Neural progenitor cell (in vitro differentiated cells): Measurements from ENCODE around the gene CRYBB1. TPM values are rescaled to one million over a fixed set of nuclear protein-coding genes. Genes with fewer than 3 reads are reported as not detected.
A peak's percentile ranks its signal among the peaks of the same experiment; 100 is the strongest.

Experiments
- DNase-seq: peaks from one replicate; pipeline ENCODE4 v3.0.0-alpha.2; 2016; ENCODE audit warnings: low spot score
- H2AFZ ChIP-seq: fragments of 200-600 bp; sonication (generic); replicated peaks from 2 replicates; pipeline ENCODE4 v1.6.1; 2016; ENCODE audit warnings: antibody characterized with exemption
- H3F3A ChIP-seq: fragments of 200-600 bp; sonication (generic); 2 replicates; pipeline ENCODE4 v1.6.1; 2016; ENCODE audit warnings: antibody characterized with exemption, low read depth
- H3K27ac ChIP-seq: fragments of 200-600 bp; sonication (generic); 2 replicates; pipeline ENCODE4 v1.5.1; 2016; ENCODE audit warnings: mild to moderate bottlenecking
- H3K27me3 ChIP-seq: fragments of 200-600 bp; sonication (generic); 2 replicates; pipeline ENCODE4 v1.6.1; 2016; ENCODE audit warnings: mild to moderate bottlenecking, moderate library complexity
- H3K36me3 ChIP-seq: fragments of 200-600 bp; sonication (generic); 2 replicates; pipeline ENCODE4 v1.5.1; 2016
- H3K4me1 ChIP-seq: fragments of 200-600 bp; sonication (generic); 2 replicates; pipeline ENCODE4 v1.6.1; 2016; ENCODE audit warnings: mixed run types
- H3K4me2 ChIP-seq: fragments of 200-600 bp; sonication (generic); 2 replicates; pipeline ENCODE4 v1.6.1; 2016
- H3K4me3 ChIP-seq: fragments of 200-600 bp; sonication (generic); 2 replicates; pipeline ENCODE4 v1.5.1; 2016
- H3K79me2 ChIP-seq: fragments of 200-600 bp; sonication (generic); 2 replicates; pipeline ENCODE4 v1.6.1; 2016; ENCODE audit warnings: low read depth
- H3K9ac ChIP-seq: fragments of 200-600 bp; sonication (generic); 2 replicates; pipeline ENCODE4 v1.6.1; 2016
- H3K9me3 ChIP-seq: fragments of 200-600 bp; sonication (generic); 2 replicates; pipeline ENCODE4 v1.5.1; 2016; ENCODE audit warnings: low read depth
- H4K20me1 ChIP-seq: fragments of 200-600 bp; sonication (generic); 2 replicates; pipeline ENCODE4 v1.6.1; 2016; ENCODE audit warnings: low read depth
- H3K27ac Mint-ChIP-seq: 3 replicates; pipeline ENCODE4 v1.8.0; 2021; ENCODE audit warnings: mixed read lengths
- H3K27me3 Mint-ChIP-seq: 2 replicates; pipeline ENCODE4 v1.8.0; 2022; ENCODE audit warnings: low read depth, mild to moderate bottlenecking, inconsistent platforms, moderate library complexity, mixed read lengths; ENCODE audit not compliant: insufficient read depth
- H3K36me3 Mint-ChIP-seq: 3 replicates; pipeline ENCODE4 v1.8.0; 2021; ENCODE audit warnings: mixed read lengths
- H3K4me1 Mint-ChIP-seq: 3 replicates; pipeline ENCODE4 v1.8.0; 2021; ENCODE audit warnings: mixed read lengths
- H3K4me3 Mint-ChIP-seq: 3 replicates; pipeline ENCODE4 v1.8.0; 2021; ENCODE audit warnings: mild to moderate bottlenecking, moderate library complexity, mixed read lengths
- H3K9me3 Mint-ChIP-seq: 3 replicates; pipeline ENCODE4 v1.8.0; 2020; ENCODE audit warnings: mixed read lengths
- CTCF ChIP-seq: fragments of 200-600 bp; sonication (generic); IDR thresholded peaks from 2 replicates; pipeline ENCODE4 v1.5.1; 2017; ENCODE audit warnings: antibody characterized with exemption, mild to moderate bottlenecking
- EZH2 ChIP-seq: fragments of 200-600 bp; sonication (generic); IDR thresholded peaks from 2 replicates; pipeline ENCODE4 v1.6.1; 2017; ENCODE audit warnings: antibody characterized with exemption, mild to moderate bottlenecking, moderate library complexity
- EZH2phosphoT487 ChIP-seq: fragments of 200-600 bp; sonication (generic); IDR thresholded peaks from 2 replicates; pipeline ENCODE4 v1.6.1; 2017; ENCODE audit warnings: antibody characterized with exemption
- total RNA-seq: library from RNA; depleted of rRNA; stranded (reverse); fragments of >200 nt; gene quantifications from 2 replicates; pipeline ENCODE4 v1.2.3, GENCODE V29; 2015; ENCODE audit warnings: low replicate concordance

CRYBB1 gene
- total RNA-seq, 1 donor from 2014 or later: not detected

GRCh38 chr22:26573026-26573662 is 44.7 kb downstream of the CRYBB1 start:
- peaks cover 12% of the 10 kb centered on the region for H3F3A ChIP-seq
- Mint-ChIP-seq H3K4me1 (peaks cover 39% of the 10 kb centered on the region), H3K36me3 (peaks cover 3% of the 10 kb centered on the region), H3K9me3 (no peaks in the 10 kb centered on the region), H3K27ac (no peak overlapping the region), H3K27me3 (peaks cover 4% of the 10 kb centered on the region), H3K4me3 (no peak overlapping the region)
- no peak for DNase-seq
- H3K9ac ChIP-seq: no peak overlapping the region
- no peaks in the 10 kb centered on the region for H3K27me3 ChIP-seq
- no peak overlapping the region for H3K4me2 ChIP-seq
- H3K79me2 ChIP-seq: peaks cover 41% of the 10 kb centered on the region
- peaks cover 4% of the 10 kb centered on the region for H3K4me1 ChIP-seq
- H3K9me3 ChIP-seq: no peaks in the 10 kb centered on the region
- TF ChIP-seq EZH2phosphoT487: no peak
- TF ChIP-seq EZH2: no peak
- TF ChIP-seq CTCF: no peak
- peaks cover 30% of the 10 kb centered on the region for H4K20me1 ChIP-seq
- H3K36me3 ChIP-seq: no peaks in the 10 kb centered on the region
- no peak overlapping the region for H3K27ac ChIP-seq
- no peak overlapping the region for H2AFZ ChIP-seq
- no peak overlapping the region for H3K4me3 ChIP-seq

GRCh38 chr22:26570864-26571525 is 46.8 kb downstream of the CRYBB1 start:
- peaks cover 3% of the 10 kb centered on the region for H3K36me3 Mint-ChIP-seq
- H3K4me1 Mint-ChIP-seq: peaks cover 52% of the 10 kb centered on the region
- H3K27ac Mint-ChIP-seq: peak overlapping the region; percentile 87
- H3K9me3 ChIP-seq: no peaks in the 10 kb centered on the region
- no peaks in the 10 kb centered on the region for H3K27me3 ChIP-seq
- no peak overlapping the region for H2AFZ ChIP-seq
- no peak for TF ChIP-seq EZH2
- TF ChIP-seq CTCF: no peak
- TF ChIP-seq EZH2phosphoT487: no peak
- peaks cover 22% of the 10 kb centered on the region for H3K4me1 ChIP-seq
- peaks cover 37% of the 10 kb centered on the region for H4K20me1 ChIP-seq
- peaks cover 40% of the 10 kb centered on the region for H3K79me2 ChIP-seq
- no peak overlapping the region for H3K4me3 ChIP-seq
- H3K36me3 ChIP-seq: no peaks in the 10 kb centered on the region
- no peak overlapping the region for H3K4me2 ChIP-seq
- no peak overlapping the region for H3K9ac ChIP-seq
- peaks cover 27% of the 10 kb centered on the region for H3F3A ChIP-seq
- peaks cover 8% of the 10 kb centered on the region for H3K27me3 Mint-ChIP-seq
- H3K9me3 Mint-ChIP-seq: no peaks in the 10 kb centered on the region
- no peak overlapping the region for H3K27ac ChIP-seq
- no peak overlapping the region for H3K4me3 Mint-ChIP-seq
- DNase-seq: no peak

- H3K27ac ChIP-seq: no peak overlapping the region
Measured at GRCh38 chr22:26570115-26570514, 47.7 kb downstream of the CRYBB1 start.

More at GRCh38 chr22:26570115-26570514, 47.7 kb downstream of the CRYBB1 start:
- Mint-ChIP-seq H3K4me1 (peaks cover 55% of the 10 kb centered on the region), H3K9me3 (no peaks in the 10 kb centered on the region), H3K27me3 (peaks cover 8% of the 10 kb centered on the region), H3K4me3 (no peak overlapping the region), H3K36me3 (peaks cover 3% of the 10 kb centered on the region), H3K27ac (peak overlapping the region; percentile 87)
- Histone ChIP-seq H3K27me3 (no peaks in the 10 kb centered on the region), H3K9ac (no peak overlapping the region), H4K20me1 (peaks cover 45% of the 10 kb centered on the region), H3K4me2 (no peak overlapping the region), H3K36me3 (no peaks in the 10 kb centered on the region), H3F3A (peaks cover 36% of the 10 kb centered on the region), H3K79me2 (peaks cover 32% of the 10 kb centered on the region), H3K9me3 (no peaks in the 10 kb centered on the region), H2AFZ (no peak overlapping the region), H3K4me1 (peaks cover 22% of the 10 kb centered on the region), H3K4me3 (no peak overlapping the region)
- DNase-seq: no peak
- TF ChIP-seq EZH2phosphoT487 (no peak), EZH2 (no peak), CTCF (no peak)
